ENCODE measurements around the gene KCNK7.
"Not testable (repeated sequence)": the region's sequence is repeated elsewhere in the genome, so short reads cannot be mapped to it uniquely, and the experiment has no call there.

Gene KCNK7, protein sequence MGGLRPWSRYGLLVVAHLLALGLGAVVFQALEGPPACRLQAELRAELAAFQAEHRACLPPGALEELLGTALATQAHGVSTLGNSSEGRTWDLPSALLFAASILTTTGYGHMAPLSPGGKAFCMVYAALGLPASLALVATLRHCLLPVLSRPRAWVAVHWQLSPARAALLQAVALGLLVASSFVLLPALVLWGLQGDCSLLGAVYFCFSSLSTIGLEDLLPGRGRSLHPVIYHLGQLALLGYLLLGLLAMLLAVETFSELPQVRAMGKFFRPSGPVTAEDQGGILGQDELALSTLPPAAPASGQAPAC

DNA sequence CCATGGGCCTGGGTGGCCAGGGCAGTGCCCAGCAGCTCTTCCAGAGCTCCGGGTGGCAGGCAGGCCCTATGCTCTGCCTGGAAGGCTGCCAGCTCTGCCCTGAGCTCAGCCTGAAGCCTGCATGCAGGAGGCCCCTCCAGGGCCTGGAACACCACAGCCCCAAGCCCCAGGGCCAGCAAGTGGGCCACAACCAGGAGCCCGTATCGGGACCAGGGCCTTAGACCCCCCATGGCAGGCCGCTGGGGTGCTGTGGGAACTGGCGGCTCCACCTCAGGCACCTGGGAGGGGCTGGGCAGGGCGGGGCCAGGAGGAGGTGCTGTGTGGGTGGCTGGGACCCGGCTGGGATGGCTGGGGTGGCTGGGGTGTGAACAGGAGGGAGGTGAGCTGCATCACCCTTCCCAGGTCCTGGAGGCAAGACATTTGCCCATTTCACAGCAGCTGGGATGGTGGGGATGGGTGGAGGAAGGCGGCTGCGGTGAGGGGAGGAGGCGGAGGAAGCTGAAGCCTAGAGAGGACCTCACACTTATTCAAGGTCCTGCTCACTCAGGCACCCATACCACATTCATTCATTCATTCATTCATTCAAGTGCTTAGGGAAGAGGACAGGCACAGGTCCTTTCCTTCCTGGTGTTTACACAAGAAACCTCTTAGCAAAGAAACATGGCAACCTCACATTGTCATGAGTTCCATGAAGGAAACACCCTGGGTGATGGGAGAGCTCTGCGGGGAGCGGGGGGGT is at the start of gene KCNK7:
Gene KCNK7 (minus strand): TSS at position 258 of the 739 bp plus-strand sequence. CDS start 28 bp downstream, at position 230.
- no peak for DNase-seq

DNA sequence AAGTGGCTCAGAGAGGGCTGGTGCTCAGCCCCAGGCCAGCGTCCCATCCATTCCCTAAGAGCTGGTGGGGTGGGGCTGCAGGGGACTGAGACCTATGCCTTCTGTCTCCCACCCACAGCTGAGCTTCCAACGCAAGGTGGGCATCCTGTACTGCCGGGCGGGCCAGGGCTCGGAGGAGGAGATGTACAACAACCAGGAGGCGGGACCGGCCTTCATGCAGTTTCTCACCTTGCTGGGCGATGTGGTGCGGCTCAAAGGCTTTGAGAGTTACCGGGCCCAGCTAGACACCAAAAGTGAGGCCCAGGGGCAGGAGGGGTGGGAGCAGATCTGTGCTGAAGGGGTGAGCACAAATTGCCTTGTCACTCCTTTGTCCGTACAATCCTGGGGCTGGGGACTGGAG is 49.2 kb upstream of the KCNK7 start:
- DNase-seq, result no peak

DNA sequence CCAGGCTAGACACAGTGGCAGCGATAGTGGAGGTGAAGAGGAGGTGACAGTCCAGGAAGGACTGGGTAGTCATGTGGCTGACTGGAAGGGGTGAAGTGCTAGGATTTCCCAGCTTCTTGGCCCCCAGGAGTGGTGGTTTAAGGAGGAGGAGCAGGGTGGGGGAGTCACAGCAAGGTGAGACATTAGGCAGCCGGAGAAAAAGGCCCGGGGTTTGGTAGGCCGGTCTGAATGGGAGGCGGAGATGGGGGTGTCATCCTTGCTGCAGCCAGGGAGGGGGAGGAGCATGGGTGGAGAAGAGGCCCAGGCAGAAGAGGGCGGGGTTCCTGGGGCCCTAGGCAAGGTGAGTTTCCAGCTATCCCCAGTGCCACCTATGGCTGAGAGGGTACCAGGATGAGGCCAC is 48.4 kb upstream of the KCNK7 start:
- DNase-seq, result no peak

GRCh38 chr11:65642014-65642671 is 46.5 kb upstream of the KCNK7 start:
- DNase-seq, result no peak

- no peak for DNase-seq
These were observed 45.9 kb upstream of the KCNK7 start for GRCh38 chr11:65641297-65642013.

- no peak for DNase-seq
These were observed 45.1 kb upstream of the KCNK7 start for GRCh38 chr11:65640483-65641296.

DNA sequence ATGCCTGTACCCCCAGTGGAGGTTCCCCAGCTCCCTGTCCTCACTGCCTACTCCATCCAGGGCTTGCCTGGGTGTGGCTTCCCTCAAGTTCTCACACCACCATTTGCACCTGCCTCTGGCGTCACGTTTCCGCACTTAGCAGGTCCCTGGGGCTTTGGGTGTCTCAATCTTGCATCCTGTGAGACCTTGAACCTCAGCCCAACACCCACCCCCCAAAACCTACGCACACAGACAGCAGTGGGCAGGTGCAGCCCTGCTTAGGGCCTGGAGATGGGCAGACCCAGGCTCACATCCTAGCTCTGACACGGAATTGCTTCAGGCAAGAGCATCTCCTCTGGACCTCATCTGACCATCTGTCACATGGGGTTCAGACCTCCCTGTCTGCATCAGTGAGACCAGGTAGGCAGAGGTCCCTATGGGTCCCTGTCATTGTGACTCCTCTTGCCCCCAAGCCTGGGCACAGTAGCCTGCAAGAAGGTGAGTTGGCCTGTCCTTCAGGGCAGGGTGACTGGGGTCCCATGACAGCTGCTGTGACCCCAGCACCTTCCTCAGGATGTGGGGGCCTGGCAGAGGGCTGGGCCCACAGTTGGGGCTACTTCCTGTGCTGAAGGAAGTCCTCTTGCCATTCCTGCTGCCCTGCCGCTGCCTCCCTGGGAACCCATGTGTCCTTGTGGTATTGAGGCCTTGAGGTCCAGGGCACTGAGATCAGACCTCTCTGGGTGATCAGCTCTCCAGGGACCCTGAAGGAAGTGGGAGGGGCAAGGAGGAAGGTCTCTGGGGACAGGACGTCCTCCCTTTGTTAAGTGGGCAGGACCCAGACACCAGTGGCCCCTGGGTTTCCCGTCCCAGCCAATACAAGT is 44.3 kb upstream of the KCNK7 start:
- DNase-seq, result peak; percentile 96

GRCh38 chr11:65639228-65639597 is 43.6 kb upstream of the KCNK7 start:
- DNase-seq, result not testable (repeated sequence)

DNA sequence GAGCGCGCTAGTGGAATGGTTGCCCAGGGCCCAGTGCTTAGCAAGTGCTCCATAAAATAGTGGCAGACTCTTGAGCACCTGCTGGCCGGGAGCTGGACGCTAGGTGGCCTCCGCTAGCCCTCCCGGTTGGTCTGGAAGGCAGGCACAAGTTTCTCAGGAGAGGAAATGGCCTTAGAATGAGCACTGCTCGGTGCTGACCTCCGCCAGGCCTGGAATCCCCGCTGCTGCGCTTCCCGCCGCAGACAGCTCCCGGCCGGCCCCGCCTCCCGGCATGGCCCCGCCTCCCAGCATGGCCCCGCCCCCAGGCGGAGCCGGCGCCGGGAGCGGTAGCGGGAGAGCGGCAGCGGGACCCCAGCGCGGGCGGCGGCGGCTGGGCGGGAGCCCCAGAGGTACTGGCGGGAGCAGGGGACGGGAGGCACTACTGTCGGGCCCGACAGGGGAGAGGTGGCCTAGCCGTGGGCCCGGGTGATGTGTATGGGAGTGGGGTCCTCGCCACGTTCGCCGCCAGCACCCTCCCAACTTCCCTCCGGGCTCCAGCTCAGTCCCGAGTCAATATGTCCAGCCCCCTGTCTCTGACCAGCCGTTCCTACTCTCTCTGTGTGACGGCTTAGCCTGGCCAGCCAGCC is 42.3 kb upstream of the KCNK7 start, which contains the start of gene SIPA1:
Gene SIPA1 (plus strand): TSS at position 308 of the 626 bp plus-strand sequence. CDS start 2,821 bp downstream, outside the sequence.
- peak; percentile 53 for DNase-seq

GRCh38 chr11:65637032-65637557 is 41.5 kb upstream of the KCNK7 start:
- no peak for DNase-seq

- no peak for DNase-seq
These were observed 40.8 kb upstream of the KCNK7 start for GRCh38 chr11:65636108-65637031.

DNA sequence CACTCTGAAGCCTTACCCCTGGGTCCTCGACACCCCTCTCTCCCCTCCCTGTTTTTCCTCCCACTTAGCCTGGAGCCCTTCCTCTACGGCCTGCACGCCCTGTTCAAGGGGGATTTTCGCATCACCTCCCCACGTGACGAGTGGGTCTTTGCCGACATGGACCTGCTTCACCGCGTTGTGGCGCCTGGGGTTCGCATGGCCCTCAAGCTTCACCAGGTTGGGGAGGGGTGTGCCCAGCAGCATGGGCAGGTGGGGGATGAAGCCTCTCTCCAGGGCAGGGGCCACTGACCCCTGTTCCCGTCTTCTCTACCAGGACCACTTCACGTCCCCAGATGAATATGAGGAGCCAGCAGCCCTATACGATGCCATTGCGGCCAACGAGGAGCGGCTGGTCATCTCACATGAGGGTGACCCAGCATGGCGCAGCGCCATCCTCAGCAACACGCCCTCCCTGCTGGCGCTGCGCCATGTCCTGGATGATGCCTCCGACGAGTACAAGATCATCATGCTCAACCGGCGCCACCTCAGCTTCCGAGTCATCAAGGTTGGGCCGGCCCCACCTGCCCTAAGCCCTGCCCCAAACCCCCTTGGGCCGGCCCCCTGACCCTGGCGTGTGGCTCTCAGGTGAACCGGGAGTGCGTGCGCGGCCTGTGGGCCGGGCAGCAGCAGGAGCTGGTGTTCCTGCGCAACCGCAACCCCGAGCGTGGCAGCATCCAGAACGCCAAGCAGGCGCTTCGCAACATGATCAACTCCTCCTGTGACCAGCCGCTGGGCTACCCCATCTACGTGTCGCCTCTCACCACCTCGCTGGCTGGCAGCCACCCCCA is 39.5 kb upstream of the KCNK7 start:
- DNase-seq, result no peak

- no peak for DNase-seq
These were observed 38.8 kb upstream of the KCNK7 start for GRCh38 chr11:65634440-65634839.

- no peak for DNase-seq
These were observed 38.5 kb upstream of the KCNK7 start for GRCh38 chr11:65634109-65634436.

- DNase-seq, result no peak
These were observed 37.9 kb upstream of the KCNK7 start for GRCh38 chr11:65633390-65634108.

GRCh38 chr11:65630215-65630614 is 34.6 kb upstream of the KCNK7 start:
- DNase-seq, result no peak

- DNase-seq, result no peak
These were observed 34.0 kb upstream of the KCNK7 start for GRCh38 chr11:65629579-65629978.

GRCh38 chr11:65627202-65627601 is 31.6 kb upstream of the KCNK7 start:
- DNase-seq, result no peak

Measured in NCI-H1436 (cell line).